Endothelial cell of umbilical vein (primary cell): ENCODE results near the gene FHIT. TPM values are rescaled to one million over a fixed set of nuclear protein-coding genes. Genes with fewer than 3 reads are reported as not detected.

Experiments used
- BruUV-seq: library from RNA; stranded (reverse); fragments of 400-500 nt; replicated peaks from 2 replicates; lab custom pipeline; 2021; lab: Mats Ljungman, UMichigan
- CTCF ChIA-PET: fragments of 300-600, 350-600 bp; sonication (Branson Sonifier 250); formaldehyde crosslinking; loops from one replicate; lab custom pipeline; 2021; ENCODE audit warnings: antibody characterized with exemption, inconsistent platforms; lab: Charles Lee
- POLR2A ChIA-PET: fragments of 300-600, 350-600 bp; sonication (Branson Sonifier 250); formaldehyde crosslinking; loops from one replicate; lab custom pipeline; 2021; ENCODE audit warnings: antibody characterized with exemption, inconsistent platforms; lab: Charles Lee
- DNase-seq: peaks from one replicate; pipeline ENCODE4 v3.0.0-alpha.2; 2011; ENCODE audit warnings: low read depth, low spot score
- FAIRE-seq: peaks from 2 replicates; lab custom pipeline; 2011; peaks lifted over from hg19 to GRCh38; lab: Jason Lieb, UNC
- H2AFZ ChIP-seq: 2 replicates; pipeline ENCODE4 v1.6.0; 2012; ENCODE audit warnings: low read depth, low read length, control low read depth, inconsistent platforms
- H3K27ac ChIP-seq: 2 replicates; pipeline ENCODE4 v1.5.1; 2011; ENCODE audit warnings: low read depth, mild to moderate bottlenecking, control low read depth, low read length, moderate library complexity; ENCODE audit not compliant: insufficient read depth
- H3K27me3 ChIP-seq, 2 experiments: 2 replicates each; pipeline versions ENCODE4 v1.6.0 to v1.6.1; 2011; ENCODE audit warnings: low read length in 2 of 2, mixed read lengths in 1 of 2; ENCODE audit not compliant: control insufficient read depth in 2 of 2, insufficient read depth in 2 of 2
- H3K36me3 ChIP-seq, 2 experiments: 2 replicates in 1 of 2; 3 replicates in 1 of 2; pipeline ENCODE4 v1.5.1; 2011; ENCODE audit warnings: low read length in 2 of 2, mild to moderate bottlenecking in 1 of 2, moderate library complexity in 1 of 2; ENCODE audit not compliant: control insufficient read depth in 2 of 2, insufficient read depth in 2 of 2; ENCODE audit errors: extremely low read depth in 1 of 2
- H3K4me1 ChIP-seq: 3 replicates; pipeline ENCODE4 v1.5.1; 2011; ENCODE audit warnings: mild to moderate bottlenecking, low read length; ENCODE audit not compliant: control insufficient read depth, insufficient read depth; ENCODE audit errors: extremely low read depth
- H3K4me2 ChIP-seq: 2 replicates; pipeline ENCODE4 v1.6.1; 2011; ENCODE audit warnings: low read length, control low read depth, mixed read lengths; ENCODE audit not compliant: insufficient read depth
- H3K4me3 ChIP-seq, 3 experiments: fragments of 200-600 bp in 1 of 3; sonication (generic), shearing (Covaris generic) in 1 of 3; replicated peaks in 1 of 3; 2 replicates each; pipeline ENCODE4 v1.5.1; 2011 to 2016; ENCODE audit warnings: control low read depth in 3 of 3, low read length in 3 of 3, mild to moderate bottlenecking in 2 of 3, inconsistent platforms in 1 of 3, low read depth in 1 of 3, moderate library complexity in 1 of 3; ENCODE audit not compliant: insufficient read depth in 1 of 3
- H3K79me2 ChIP-seq: 2 replicates; pipeline ENCODE4 v1.6.0; 2012; ENCODE audit warnings: low read length, inconsistent platforms; ENCODE audit not compliant: control insufficient read depth, insufficient read depth
- H3K9ac ChIP-seq: replicated peaks from 2 replicates; pipeline ENCODE3; 2011; ENCODE audit warnings: low read length, control low read depth; ENCODE audit not compliant: insufficient read depth; ENCODE audit errors: extremely low read depth
- H3K9me1 ChIP-seq: replicated peaks from 3 replicates; pipeline ENCODE4 v1.6.0; 2011; ENCODE audit warnings: mild to moderate bottlenecking, low read length; ENCODE audit not compliant: control insufficient read depth, insufficient read depth; ENCODE audit errors: extremely low read depth
- H3K9me3 ChIP-seq: replicated peaks from 2 replicates; pipeline ENCODE4 v1.5.1; 2012; ENCODE audit warnings: low read length, inconsistent platforms; ENCODE audit not compliant: control insufficient read depth, insufficient read depth
- H4K20me1 ChIP-seq: replicated peaks from 2 replicates; pipeline ENCODE3; 2011; ENCODE audit warnings: mild to moderate bottlenecking, low read length; ENCODE audit not compliant: control insufficient read depth, insufficient read depth; ENCODE audit errors: extremely low read depth
- CTCF ChIP-seq, 2 donors: IDR thresholded peaks; 1 replicate in 1 of 2; 2 replicates in 1 of 2; pipeline ENCODE4 v1.5.1; 2011; ENCODE audit warnings: low read length in 2 of 2, mild to moderate bottlenecking in 2 of 2, moderate library complexity in 2 of 2, control low read depth in 1 of 2, inconsistent platforms in 1 of 2, low read depth in 1 of 2; ENCODE audit not compliant: insufficient read depth in 1 of 2; ENCODE audit errors: extremely low read depth in 1 of 2
- EZH2 ChIP-seq: IDR thresholded peaks from 2 replicates; pipeline ENCODE4 v1.6.1; 2012; ENCODE audit warnings: borderline replicate concordance, low read depth, mild to moderate bottlenecking, moderate library complexity, low read length, inconsistent platforms; ENCODE audit not compliant: severe bottlenecking
- FOS ChIP-seq: IDR thresholded peaks from 2 replicates; pipeline ENCODE4 v1.6.1; 2011; ENCODE audit warnings: mild to moderate bottlenecking, low read length, moderate library complexity, borderline replicate concordance; ENCODE audit not compliant: insufficient read depth
- GATA2 ChIP-seq: IDR thresholded peaks from 2 replicates; pipeline ENCODE4 v1.7.0; 2011; ENCODE audit warnings: low read depth, mild to moderate bottlenecking, moderate library complexity, mixed read lengths, low read length; ENCODE audit not compliant: insufficient read length, insufficient read depth
- JUN ChIP-seq: IDR thresholded peaks from 2 replicates; pipeline ENCODE4 v1.6.1; 2011; ENCODE audit warnings: borderline replicate concordance, low read depth; ENCODE audit not compliant: insufficient read length, insufficient read depth
- MAX ChIP-seq: IDR thresholded peaks from 2 replicates; pipeline ENCODE4 v1.6.1; 2011; ENCODE audit not compliant: insufficient read depth, insufficient read length
- MYC ChIP-seq: IDR thresholded peaks from one replicate; pipeline ENCODE4 v1.6.1; 2011; ENCODE audit warnings: mild to moderate bottlenecking, low read depth, low read length
- POLR2A ChIP-seq: IDR thresholded peaks from 2 replicates; pipeline ENCODE4 v1.6.1; 2012; ENCODE audit warnings: low read depth, mild to moderate bottlenecking, control low read depth, low read length
- POLR2AphosphoS5 ChIP-seq: IDR thresholded peaks from 2 replicates; pipeline ENCODE4 v1.6.1; 2012; ENCODE audit warnings: low read depth, mild to moderate bottlenecking, control low read depth, low read length, moderate library complexity; ENCODE audit not compliant: insufficient read depth
- dilution Hi-C: fragments of 300-500 bp; cut with MboI; formaldehyde crosslinking; loops from one replicate; pipeline ENCODE4 v1.15.0; 2019; ENCODE audit warnings: low sequenced_read_pairs; ENCODE audit not compliant: extremely low pct_ligation_motif_present
- intact Hi-C: fragments of 100-400 bp; cut with micrococcal nuclease; formaldehyde crosslinking; loops from one replicate; pipeline ENCODE4 v1.10.0; 2022
- polyA plus RNA-seq, 4 experiments: library from polyadenylated mRNA; depleted of rRNA in 3 of 4; stranded (reverse) in 3 of 4; unstranded in 1 of 4; fragments of >200 nt; gene quantifications; 2 replicates each; pipeline versions ENCODE4 v1.2.1 to v1.2.3, GENCODE V29; 2011 to 2012; ENCODE audit warnings: missing spikeins in 1 of 4
- total RNA-seq: library from RNA; stranded (reverse); gene quantifications from 2 replicates; pipeline ENCODE4 v1.2.3, GENCODE V29; 2021

FHIT gene
- total and polyA plus RNA-seq, 2 donors (not counting 3 experiments of a cell fraction or from before 2014, with no cell fraction given) = 0.47 to 2.2 TPM

DNA sequence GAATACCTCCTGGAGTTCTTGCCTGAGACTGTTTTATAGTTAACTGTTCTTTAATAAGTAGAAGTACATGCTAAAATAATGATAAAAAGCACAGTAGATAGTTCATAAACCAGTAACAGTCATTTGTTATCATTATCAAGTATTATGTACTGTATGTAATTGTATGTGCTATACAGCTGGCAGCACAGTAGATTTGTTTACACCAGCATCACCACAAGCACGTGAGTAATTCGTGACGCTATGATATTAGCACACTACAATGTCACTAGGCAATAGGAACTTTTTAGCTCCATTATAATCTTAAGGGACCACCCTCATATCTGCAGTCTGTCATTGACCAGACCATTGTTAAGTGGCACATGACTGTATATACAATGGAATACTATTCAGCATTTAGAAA lies 534.7 kb downstream of the FHIT start:
- H3K4me3 ChIP-seq = no peak overlapping the region
- dilution Hi-C loops = no loop called here
- no peaks in the 10 kb centered on the region for H3K9me1 ChIP-seq
- intact Hi-C loops = no loop called here
- H3K4me2 ChIP-seq = no peak overlapping the region
- H3K27ac ChIP-seq = no peak overlapping the region
- no peaks in the 10 kb centered on the region for H3K27me3 ChIP-seq
- no peak overlapping the region for H3K9ac ChIP-seq
- no peak overlapping the region for H2AFZ ChIP-seq
- no TSS peak for BruUV-seq
- TF ChIP-seq CTCF (IDR thresholded peaks at IDR 0.05; ENCODE audit: extremely low read depth in 1 of 2, insufficient read depth in 1 of 2, low read depth in 1 of 2, low read length in 2 of 2) (no peak), GATA2 (no peak), EZH2 (no peak)
- no peaks in the 10 kb centered on the region for H3K79me2 ChIP-seq
- no peaks in the 10 kb centered on the region for H4K20me1 ChIP-seq
- H3K36me3 ChIP-seq = no peaks in the 10 kb centered on the region
- H3K9me3 ChIP-seq = no peaks in the 10 kb centered on the region
- ChIA-PET CTCF (no interaction called here), POLR2A (no interaction called here)
- DNase-seq (no peak), FAIRE-seq (no peak)
- H3K4me1 ChIP-seq = no peaks in the 10 kb centered on the region

DNA sequence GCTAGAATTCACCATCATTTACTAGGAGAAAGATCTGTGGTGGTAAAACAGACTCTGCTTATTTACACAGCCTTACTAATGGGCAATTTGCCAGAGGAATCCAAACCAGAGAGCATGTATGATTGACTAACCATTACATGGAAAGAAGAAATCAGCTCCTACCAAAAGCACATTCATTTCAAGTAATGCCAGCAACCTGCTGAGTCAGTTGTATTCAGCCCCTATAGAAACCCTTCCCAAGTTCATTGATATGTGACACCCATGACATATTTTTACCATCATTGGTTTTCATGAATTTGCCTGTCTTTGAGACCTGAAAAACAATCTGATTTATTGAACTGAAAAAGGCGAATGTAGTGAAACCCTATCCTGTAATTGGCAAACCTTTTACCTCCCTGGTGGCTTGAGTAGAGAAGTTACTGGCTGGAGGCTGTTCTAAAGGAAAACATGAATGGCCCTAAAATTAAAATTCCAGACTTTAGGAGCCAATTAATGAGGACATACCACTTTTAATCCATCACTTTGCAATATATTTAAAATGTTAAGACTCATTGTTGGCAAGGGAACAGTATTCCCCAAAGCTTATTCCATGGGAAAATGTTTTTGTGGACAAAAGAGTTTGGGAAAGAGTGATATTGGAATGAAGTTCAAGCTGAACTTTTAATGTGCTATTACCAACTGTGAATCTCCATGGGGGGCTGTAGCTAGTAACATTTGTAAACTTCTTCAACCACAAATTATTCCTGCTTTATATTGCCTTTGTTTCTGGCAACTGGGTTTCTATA lies 542.9 kb downstream of the FHIT start:
- no peak overlapping the region for H3K4me3 ChIP-seq
- intact Hi-C loops = no loop called here
- dilution Hi-C loops = no loop called here
- DNase-seq = no peak
- POLR2A ChIA-PET = no interaction called here
- no peak overlapping the region for H2AFZ ChIP-seq
- no peak overlapping the region for H3K27ac ChIP-seq
- H3K4me1 ChIP-seq = no peaks in the 10 kb centered on the region
- no peaks in the 10 kb centered on the region for H3K79me2 ChIP-seq
- no peak for FAIRE-seq
- H3K4me2 ChIP-seq = no peak overlapping the region
- CTCF ChIA-PET = no interaction called here
- no peaks in the 10 kb centered on the region for H4K20me1 ChIP-seq
- no peaks in the 10 kb centered on the region for H3K36me3 ChIP-seq
- H3K9me3 ChIP-seq = no peaks in the 10 kb centered on the region
- TF ChIP-seq GATA2 (no peak), POLR2AphosphoS5 (no peak), CTCF (IDR thresholded peaks at IDR 0.05; ENCODE audit: extremely low read depth in 1 of 2, insufficient read depth in 1 of 2, low read depth in 1 of 2, low read length in 2 of 2) (no peak), EZH2 (no peak), JUN (no peak), POLR2A (no peak), MAX (no peak), FOS (no peak), MYC (no peak)
- no TSS peak for BruUV-seq
- H3K27me3 ChIP-seq = no peaks in the 10 kb centered on the region
- no peak overlapping the region for H3K9ac ChIP-seq
- no peaks in the 10 kb centered on the region for H3K9me1 ChIP-seq
